ENCODE results near the gene WDR83. TPM values are rescaled to one million over a fixed set of nuclear protein-coding genes. Genes with fewer than 3 reads are reported as not detected.

The WDR83 gene
- total RNA-seq, 1 donor from 2014 or later, result 10.9 TPM

- ATAC-seq, result peak; percentile 91
- Histone ChIP-seq H3K9me3 (no peaks in the 10 kb centered on the region), H3K27me3 (no peaks in the 10 kb centered on the region), H3K27ac (peak within 1 kb of the TSS; percentile 98), H3K4me1 (peaks cover 8% of the 10 kb centered on the region), H3K36me3 (peaks cover 36% of the 10 kb centered on the region), H3K4me3 (peak within 1 kb of the TSS; percentile 91)
- TF ChIP-seq CTCF (IDR thresholded peaks at IDR 0.05), result no peak
- DNase-seq, result peak; percentile 92
- intact Hi-C loops (cut with DNase I), result no loop called here
These were observed 14.7 kb downstream of the WDR83 start, which contains the start of gene DHPS for GRCh38 chr19:12681074-12681987. TSS of gene DHPS (minus strand) at chr19:12681880. CDS start at chr19:12681766, 114 bp downstream.

- intact Hi-C loops (cut with DNase I), result no loop called here
- Histone ChIP-seq H3K27ac (no peak overlapping the region), H3K36me3 (no peaks in the 10 kb centered on the region), H3K4me3 (no peak overlapping the region), H3K9me3 (no peaks in the 10 kb centered on the region), H3K27me3 (no peaks in the 10 kb centered on the region), H3K4me1 (peaks cover 3% of the 10 kb centered on the region)
- DNase-seq, result no peak
- ATAC-seq, result no peak
- TF ChIP-seq CTCF (IDR thresholded peaks at IDR 0.05), result no peak
These were observed 19.2 kb downstream of the WDR83 start for GRCh38 chr19:12685831-12686230.

GRCh38 chr19:12687496-12688196, 21.0 kb downstream of the WDR83 start, which contains the start of gene GNG14:
TSS of gene GNG14 (plus strand) at chr19:12687998. CDS start at chr19:12688049, 51 bp downstream.
- TF ChIP-seq CTCF (IDR thresholded peaks at IDR 0.05), result no peak
- no peak within 1 kb of the TSS for H3K4me3 ChIP-seq
- no peak within 1 kb of the TSS for H3K27ac ChIP-seq
- no peaks in the 10 kb centered on the region for H3K36me3 ChIP-seq
- no peak for ATAC-seq
- intact Hi-C loops (cut with DNase I), result no loop called here
- no peaks in the 10 kb centered on the region for H3K9me3 ChIP-seq
- no peak for DNase-seq
- H3K27me3 ChIP-seq, result no peaks in the 10 kb centered on the region
- no peaks in the 10 kb centered on the region for H3K4me1 ChIP-seq

- H3K4me3 ChIP-seq, result no peak overlapping the region
- H3K4me1 ChIP-seq, result no peaks in the 10 kb centered on the region
- DNase-seq, result peak; percentile 52
- ATAC-seq, result peak; percentile 9
- H3K9me3 ChIP-seq, result no peaks in the 10 kb centered on the region
- H3K36me3 ChIP-seq, result no peaks in the 10 kb centered on the region
- H3K27ac ChIP-seq, result no peak overlapping the region
- TF ChIP-seq CTCF (IDR thresholded peaks at IDR 0.05), result no peak
- intact Hi-C loops (cut with DNase I), result no loop called here
- no peaks in the 10 kb centered on the region for H3K27me3 ChIP-seq
These were observed 22.4 kb downstream of the WDR83 start for GRCh38 chr19:12689012-12689411.

GRCh38 chr19:12689581-12690216, 23.1 kb downstream of the WDR83 start:
- DNase-seq (peak; percentile 36), ATAC-seq (peak; percentile 19)
- intact Hi-C loops (cut with DNase I), result no loop called here
- no peak overlapping the region for H3K4me3 ChIP-seq
- TF ChIP-seq CTCF (IDR thresholded peaks at IDR 0.05), result no peak
- no peaks in the 10 kb centered on the region for H3K9me3 ChIP-seq
- no peak overlapping the region for H3K27ac ChIP-seq
- H3K36me3 ChIP-seq, result no peaks in the 10 kb centered on the region
- H3K27me3 ChIP-seq, result no peaks in the 10 kb centered on the region
- no peaks in the 10 kb centered on the region for H3K4me1 ChIP-seq

All from upper lobe of right lung (tissue), 1 donor.